Skeletal muscle tissue (tissue), 4 donors: Measurements from ENCODE around the gene UBE3A. TPM values are rescaled to one million over a fixed set of nuclear protein-coding genes. Genes with fewer than 3 reads are reported as not detected.
"Not testable (repeated sequence)": the region's sequence is repeated elsewhere in the genome, so short reads cannot be mapped to it uniquely, and the experiment has no call there.

ENCODE experiments used
- H3K27ac ChIP-seq: one replicate; pipeline ENCODE4 v1.7.0; 2013; ENCODE audit warnings: mild to moderate bottlenecking, low read depth, low read length, inconsistent platforms
- H3K27me3 ChIP-seq, 3 donors: one replicate each; pipeline ENCODE4 v1.7.0; 2013; ENCODE audit warnings: low read length in 3 of 3; ENCODE audit not compliant: control insufficient read depth in 3 of 3, insufficient read depth in 3 of 3
- H3K36me3 ChIP-seq, 3 donors: one replicate each; pipeline ENCODE4 v1.7.0; 2013; ENCODE audit warnings: low read length in 3 of 3; ENCODE audit not compliant: control insufficient read depth in 3 of 3, insufficient read depth in 3 of 3
- H3K4me1 ChIP-seq, 3 donors: one replicate each; pipeline ENCODE4 v1.7.0; 2013; ENCODE audit warnings: low read length in 3 of 3, mild to moderate bottlenecking in 3 of 3; ENCODE audit not compliant: control insufficient read depth in 3 of 3, insufficient read depth in 3 of 3
- H3K4me3 ChIP-seq, 3 donors: one replicate each; pipeline ENCODE4 v1.7.0; 2013; ENCODE audit warnings: low read length in 3 of 3
- H3K9ac ChIP-seq, 3 donors: one replicate each; pipeline ENCODE4 v1.7.0; 2013; ENCODE audit warnings: low read length in 3 of 3, mild to moderate bottlenecking in 3 of 3, moderate library complexity in 2 of 3, low read depth in 1 of 3
- H3K9me3 ChIP-seq, 3 donors: one replicate each; pipeline ENCODE4 v1.7.0; 2013; ENCODE audit warnings: low read length in 3 of 3; ENCODE audit not compliant: control insufficient read depth in 3 of 3
- total RNA-seq: library from RNA; depleted of rRNA; stranded (reverse); fragments of >200 nt; gene quantifications from one replicate; pipeline ENCODE4 v1.2.3, GENCODE V29; 2014
- donor health status: Osteomylitis.

The UBE3A gene
- total RNA-seq, 1 donor from 2014 or later = 218 TPM

DNA sequence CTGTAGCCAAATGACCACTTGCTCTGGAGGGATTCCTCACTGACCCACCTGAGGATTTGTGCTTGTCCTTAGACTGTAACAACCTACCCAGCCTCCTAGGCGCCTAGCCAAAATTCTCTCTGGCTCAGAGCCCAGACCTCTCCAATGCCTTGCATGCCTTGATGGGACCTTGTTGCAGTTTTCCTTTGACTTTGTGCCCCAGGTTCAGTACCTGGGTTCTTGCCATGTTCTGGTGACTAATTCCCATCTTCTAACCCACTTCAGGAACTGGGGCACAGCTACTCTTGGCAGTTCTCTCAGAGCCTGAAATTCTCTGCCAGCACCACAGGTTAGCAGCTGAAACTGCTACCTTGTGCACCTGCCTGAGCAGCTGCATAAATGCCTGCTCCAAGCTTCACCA is 27.0 kb upstream of the UBE3A start:
- Histone ChIP-seq H3K9ac (no peak overlapping the region), H3K27ac (no peak overlapping the region), H3K9me3 (peaks cover 0 to 2% (median 0%) of the 10 kb centered on the region in 3 donors), H3K4me3 (no peak overlapping the region), H3K27me3 (no peaks in the 10 kb centered on the region), H3K4me1 (peaks cover 11 to 14% (median 11%) of the 10 kb centered on the region in 3 donors), H3K36me3 (no peaks in the 10 kb centered on the region)

DNA sequence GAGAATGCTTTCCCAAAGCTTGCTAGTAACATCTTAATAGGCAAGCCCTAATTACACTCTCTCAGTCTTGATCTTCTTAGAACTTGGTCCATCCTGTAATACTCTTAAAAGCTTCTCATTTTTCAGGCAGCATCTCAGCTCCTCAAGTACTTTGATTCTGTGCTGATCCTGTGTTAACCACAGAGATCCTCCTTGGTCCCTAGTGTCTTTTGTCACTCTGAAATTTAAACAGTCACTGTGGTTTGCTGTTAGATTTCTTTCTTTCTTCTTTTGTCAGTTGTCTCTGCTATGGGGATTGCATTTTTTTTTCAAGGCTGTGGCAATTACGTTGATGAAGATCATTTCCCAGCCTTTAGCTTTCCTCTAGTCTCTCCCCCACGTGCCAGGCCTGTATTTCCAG is 26.0 kb upstream of the UBE3A start:
- H3K36me3 ChIP-seq = no peaks in the 10 kb centered on the region
- no peaks in the 10 kb centered on the region for H3K27me3 ChIP-seq
- no peak overlapping the region for H3K9ac ChIP-seq
- H3K27ac ChIP-seq = no peak overlapping the region
- peaks cover 0 to 3% (median 0%) of the 10 kb centered on the region in 3 donors for H3K9me3 ChIP-seq
- H3K4me1 ChIP-seq = peaks cover 8 to 14% (median 11%) of the 10 kb centered on the region in 3 donors
- no peak overlapping the region for H3K4me3 ChIP-seq

DNA sequence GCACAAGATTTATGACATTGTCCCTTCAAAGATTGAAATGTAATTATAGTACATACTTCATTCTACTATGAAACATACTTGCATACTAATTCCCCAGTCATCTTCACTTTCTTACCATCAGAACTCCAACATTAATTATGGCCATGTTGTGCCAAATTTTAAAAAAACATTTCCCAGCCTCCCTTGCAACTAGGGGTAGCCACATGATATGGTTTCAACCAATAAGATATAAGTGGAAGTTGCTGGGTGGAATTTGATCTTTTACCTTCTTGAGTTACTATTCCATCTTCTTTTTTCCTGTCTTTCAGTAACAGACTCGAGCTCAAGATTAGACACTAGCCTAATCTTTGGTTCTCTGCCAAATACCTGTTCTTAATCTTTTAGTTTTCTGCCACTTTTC is 25.6 kb upstream of the UBE3A start:
- Histone ChIP-seq H3K4me3 (no peak overlapping the region), H3K27me3 (no peaks in the 10 kb centered on the region), H3K4me1 (peaks cover 5 to 14% (median 8%) of the 10 kb centered on the region in 3 donors), H3K9ac (no peak overlapping the region), H3K27ac (no peak overlapping the region), H3K36me3 (no peaks in the 10 kb centered on the region), H3K9me3 (peaks cover 0 to 3% (median 0%) of the 10 kb centered on the region in 3 donors)

DNA sequence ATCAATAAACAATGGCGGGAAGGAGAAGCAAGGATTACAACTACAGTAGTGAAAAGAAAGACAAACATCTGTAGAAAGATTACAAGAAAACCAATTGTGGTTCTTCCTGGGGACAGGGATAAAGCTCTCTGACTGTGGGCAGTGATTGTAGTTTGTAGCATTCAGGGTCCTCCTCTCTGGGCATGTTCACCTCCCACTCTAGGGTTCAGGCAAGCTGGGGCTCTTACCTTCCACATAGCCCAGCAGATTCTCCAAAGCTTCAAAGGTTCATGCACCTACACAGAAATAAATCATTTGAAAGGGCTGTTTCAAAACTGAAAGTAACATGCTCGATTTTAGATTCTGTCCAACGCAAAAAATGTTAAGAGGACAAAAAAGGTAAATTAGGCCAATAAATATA is 17.4 kb upstream of the UBE3A start:
- Histone ChIP-seq H3K27me3 (no peaks in the 10 kb centered on the region), H3K9ac (no peak overlapping the region), H3K4me1 (no peaks in the 10 kb centered on the region), H3K9me3 (peaks cover 0 to 3% (median 0%) of the 10 kb centered on the region in 3 donors), H3K36me3 (no peaks in the 10 kb centered on the region), H3K4me3 (no peak overlapping the region), H3K27ac (no peak overlapping the region)

DNA sequence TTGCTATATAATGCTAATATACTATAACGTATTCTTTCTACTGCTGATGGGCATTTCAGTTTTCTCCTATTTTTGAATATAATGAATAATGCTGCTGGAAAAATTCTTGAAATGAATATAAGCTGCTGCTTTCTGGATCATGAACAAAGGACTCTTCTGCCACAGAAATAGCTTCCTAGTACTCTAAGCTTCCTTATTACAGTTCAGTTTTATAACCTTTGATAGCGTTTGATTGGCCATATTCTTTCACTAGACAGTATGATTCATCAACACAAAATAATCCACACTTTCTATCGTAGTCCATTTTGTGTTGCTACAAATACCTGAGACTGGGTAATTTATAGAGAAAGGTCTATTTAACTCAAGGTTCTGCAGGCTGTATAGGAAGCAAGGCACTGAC is 16.4 kb upstream of the UBE3A start:
- H3K27ac ChIP-seq = no peak overlapping the region
- H3K9ac ChIP-seq = no peak overlapping the region
- H3K27me3 ChIP-seq = no peaks in the 10 kb centered on the region
- H3K36me3 ChIP-seq = no peaks in the 10 kb centered on the region
- H3K4me3 ChIP-seq = no peak overlapping the region
- H3K9me3 ChIP-seq = no peaks in the 10 kb centered on the region
- H3K4me1 ChIP-seq = no peaks in the 10 kb centered on the region

DNA sequence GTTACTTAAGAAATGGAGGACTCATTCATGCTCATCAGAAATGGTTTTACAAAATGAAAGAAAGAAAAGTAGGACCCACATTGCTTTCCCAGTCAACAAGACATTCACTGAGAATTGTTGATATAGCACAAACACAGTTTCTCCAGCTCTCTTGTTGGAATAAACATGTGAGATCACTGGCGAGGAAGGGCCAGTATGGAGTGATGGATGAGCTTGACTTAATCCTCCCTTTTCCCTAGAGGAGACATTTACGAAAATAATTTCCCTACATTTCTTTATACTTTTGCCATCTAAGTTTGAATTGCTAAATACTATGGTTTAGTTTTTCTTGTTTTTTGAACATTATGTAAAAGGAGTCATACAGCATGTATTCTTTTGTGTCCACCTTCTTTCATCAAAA is 15.9 kb upstream of the UBE3A start:
- no peak overlapping the region for H3K4me3 ChIP-seq

DNA sequence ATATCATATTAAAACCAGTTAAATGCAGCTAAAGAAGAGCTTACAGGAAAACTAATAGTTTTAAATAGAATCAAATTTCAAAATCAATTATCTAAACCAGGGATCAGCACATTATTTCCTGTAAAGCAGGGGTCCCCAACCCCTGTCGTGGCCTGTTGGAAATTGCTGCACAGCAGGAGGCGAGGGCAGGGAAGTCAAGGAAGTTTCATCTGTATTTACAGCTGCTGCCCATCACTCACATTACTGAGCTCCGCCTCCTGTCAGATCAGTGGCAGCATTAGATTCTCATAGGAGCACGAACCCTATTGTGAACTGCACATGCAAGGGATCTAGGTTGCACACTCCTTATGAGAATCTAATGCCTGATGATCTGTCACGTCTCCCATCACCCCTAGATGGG is 14.4 kb upstream of the UBE3A start:
- H3K9ac ChIP-seq, H3K36me3 ChIP-seq, H3K4me3 ChIP-seq, H3K27ac ChIP-seq, H3K4me1 ChIP-seq, H3K27me3 ChIP-seq, H3K9me3 ChIP-seq: not testable (repeated sequence)

More for the DNA sequence above, 15.9 kb upstream of the UBE3A start:
- Histone ChIP-seq H3K9ac (no peak overlapping the region), H3K36me3 (no peaks in the 10 kb centered on the region), H3K4me1 (no peaks in the 10 kb centered on the region), H3K27me3 (no peaks in the 10 kb centered on the region), H3K9me3 (no peaks in the 10 kb centered on the region), H3K27ac (no peak overlapping the region)

DNA sequence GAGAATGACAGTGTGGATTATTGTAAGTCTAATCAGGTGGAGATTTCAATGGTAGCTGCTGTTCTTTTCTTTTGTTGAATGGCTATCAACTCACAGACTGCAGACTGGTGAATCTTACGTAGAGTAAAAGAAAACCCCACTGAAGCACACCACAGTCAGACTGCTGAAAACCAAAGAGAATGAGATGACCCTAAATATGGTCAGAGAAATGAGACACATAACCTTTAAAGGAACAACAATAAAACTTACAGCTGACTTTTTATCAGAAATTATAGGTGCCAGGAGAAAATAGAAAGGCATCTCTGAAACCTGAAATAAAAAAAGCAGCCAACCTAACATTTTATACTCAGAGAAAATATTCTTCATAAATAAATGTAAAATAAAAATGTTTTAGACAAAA is 12.7 kb upstream of the UBE3A start:
- H3K9ac ChIP-seq = no peak overlapping the region
- H3K27me3 ChIP-seq = no peaks in the 10 kb centered on the region
- no peaks in the 10 kb centered on the region for H3K4me1 ChIP-seq
- no peaks in the 10 kb centered on the region for H3K9me3 ChIP-seq
- H3K4me3 ChIP-seq = no peak overlapping the region
- no peaks in the 10 kb centered on the region for H3K36me3 ChIP-seq
- H3K27ac ChIP-seq = no peak overlapping the region

DNA sequence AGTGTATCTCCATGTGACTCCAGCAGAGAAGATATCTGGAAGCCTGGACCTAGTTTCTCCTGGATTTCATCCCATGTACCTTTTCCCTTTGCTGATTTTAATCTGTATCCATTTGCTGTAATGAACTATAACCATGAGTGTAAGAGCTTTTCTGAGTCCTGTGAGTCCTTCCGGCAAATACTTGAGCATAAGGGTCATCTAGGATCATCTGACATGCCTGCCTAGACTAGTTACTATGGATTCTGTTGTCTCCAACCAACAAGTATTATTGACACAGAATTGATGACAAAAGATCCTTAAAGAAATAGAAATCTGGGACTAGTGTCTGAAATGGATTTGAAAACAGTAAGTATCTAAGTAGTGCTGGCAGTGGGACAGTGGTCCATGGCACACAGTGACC is 11.3 kb upstream of the UBE3A start:
- no peaks in the 10 kb centered on the region for H3K4me1 ChIP-seq
- no peaks in the 10 kb centered on the region for H3K27me3 ChIP-seq
- H3K36me3 ChIP-seq = no peaks in the 10 kb centered on the region
- H3K9ac ChIP-seq = no peak overlapping the region
- no peak overlapping the region for H3K27ac ChIP-seq
- no peaks in the 10 kb centered on the region for H3K9me3 ChIP-seq
- H3K4me3 ChIP-seq = no peak overlapping the region

DNA sequence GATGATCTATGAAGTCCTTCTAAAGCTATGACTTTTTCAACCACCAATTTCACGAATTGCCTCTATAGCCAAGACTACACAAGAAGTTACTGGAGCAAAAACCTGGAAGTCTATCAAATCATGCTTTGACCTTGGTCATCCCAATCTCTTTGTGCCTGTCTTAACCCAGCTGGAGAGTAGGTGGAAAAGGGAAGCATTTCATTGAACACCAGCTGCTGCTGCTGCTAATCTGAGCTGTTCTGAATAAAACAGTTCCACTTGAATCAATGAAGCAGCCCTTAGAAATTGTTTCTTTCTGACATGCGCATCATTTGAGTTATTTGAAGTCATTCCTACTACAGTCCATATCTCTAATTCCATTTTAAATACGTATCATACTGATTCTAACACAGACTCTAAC is 7.3 kb upstream of the UBE3A start:
- Histone ChIP-seq H3K36me3 (no peaks in the 10 kb centered on the region), H3K9ac (no peak overlapping the region), H3K27me3 (no peaks in the 10 kb centered on the region), H3K27ac (no peak overlapping the region), H3K9me3 (no peaks in the 10 kb centered on the region), H3K4me3 (no peak overlapping the region), H3K4me1 (no peaks in the 10 kb centered on the region)

DNA sequence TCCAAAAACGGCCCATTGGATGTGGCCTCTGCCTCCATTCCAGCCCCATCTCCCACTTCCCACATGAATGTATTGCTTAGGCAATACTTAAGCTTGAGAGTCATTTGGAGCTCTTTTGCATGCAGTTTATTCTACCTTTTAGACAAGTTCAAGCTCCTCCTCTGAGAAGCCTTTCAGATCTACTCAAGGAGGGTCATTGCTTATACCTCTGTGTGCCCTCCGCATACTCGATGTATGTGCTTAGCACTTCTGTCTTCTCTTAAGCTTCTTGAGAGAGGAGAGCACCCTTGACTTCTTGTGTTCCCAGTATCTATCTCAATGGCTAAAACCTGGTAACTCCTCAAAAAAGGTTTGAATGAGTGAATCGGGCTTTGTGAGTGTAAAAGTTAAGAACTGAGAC is 6.6 kb upstream of the UBE3A start:
- H3K27ac ChIP-seq = no peak overlapping the region
- no peak overlapping the region for H3K9ac ChIP-seq
- no peak overlapping the region for H3K4me3 ChIP-seq
- no peaks in the 10 kb centered on the region for H3K27me3 ChIP-seq
- H3K4me1 ChIP-seq = no peaks in the 10 kb centered on the region
- no peaks in the 10 kb centered on the region for H3K9me3 ChIP-seq
- H3K36me3 ChIP-seq = no peaks in the 10 kb centered on the region
